Fibroblast of skin of scalp (primary cell): ENCODE measurements around the gene TMC4.
A peak's percentile ranks its signal among the peaks of the same experiment; 100 is the strongest.
"Not testable (repeated sequence)": the region's sequence is repeated elsewhere in the genome, so short reads cannot be mapped to it uniquely, and the experiment has no call there.

ENCODE experiments used
- DNase-seq: peaks from one replicate; pipeline ENCODE4 v3.0.0-alpha.2; 2013

TMC4 gene

DNA sequence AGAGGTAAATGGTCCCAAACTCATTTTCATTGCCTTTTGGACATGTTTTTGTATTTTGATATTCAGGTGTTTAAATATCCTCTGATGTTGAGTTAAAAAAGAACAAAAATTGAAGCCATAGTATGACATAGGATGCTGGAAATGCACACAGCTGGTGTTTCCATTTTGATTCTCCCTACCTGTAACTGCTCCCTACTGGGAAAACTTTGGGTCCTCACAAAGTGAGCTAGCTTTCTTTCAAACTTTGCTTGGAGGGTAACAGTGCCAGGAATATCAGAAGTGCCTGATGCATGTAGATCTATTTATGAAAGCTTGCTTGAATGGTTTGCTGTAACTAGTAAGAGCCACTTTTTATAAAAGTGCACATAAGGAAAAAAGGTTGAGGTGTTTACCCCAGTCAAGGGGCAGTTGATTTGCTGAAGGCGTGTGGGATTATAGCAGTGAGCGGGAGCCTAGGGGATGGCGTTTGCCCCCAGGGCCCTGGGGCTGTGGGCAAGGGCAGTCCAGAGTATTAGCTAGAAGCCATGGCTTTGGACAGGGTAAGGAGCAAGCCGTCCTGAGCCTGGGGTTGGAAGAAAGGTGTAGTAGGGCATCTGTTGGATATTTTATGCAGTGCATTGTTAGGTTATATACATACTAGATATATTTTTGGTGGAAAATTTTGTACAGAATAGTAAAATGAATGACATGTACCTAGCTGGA, 32.0 kb upstream of the TMC4 start:
- DNase-seq, result no peak

DNA sequence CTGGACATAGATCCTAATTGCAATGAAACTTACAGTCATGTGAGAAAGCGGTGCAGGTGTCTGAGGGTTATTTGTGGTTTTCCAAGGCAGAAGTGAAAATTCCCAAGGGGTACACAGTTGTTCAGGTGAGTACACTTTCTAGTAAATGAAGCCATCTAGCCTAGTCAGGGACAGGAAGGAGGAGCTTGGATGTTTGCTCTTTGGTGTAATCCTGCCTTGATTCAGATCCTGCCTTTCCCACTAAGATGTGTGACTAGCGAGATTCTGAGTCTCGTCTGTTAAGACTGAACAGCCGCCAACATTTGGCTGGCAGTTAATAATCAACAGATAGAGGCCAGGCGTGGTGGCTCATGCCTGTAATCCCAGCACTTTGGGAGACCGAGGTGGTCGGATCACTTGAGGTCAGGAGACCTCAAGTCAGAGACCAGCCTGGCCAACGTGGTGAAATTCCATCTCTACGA, 30.2 kb upstream of the TMC4 start:
- DNase-seq, result no peak

DNA sequence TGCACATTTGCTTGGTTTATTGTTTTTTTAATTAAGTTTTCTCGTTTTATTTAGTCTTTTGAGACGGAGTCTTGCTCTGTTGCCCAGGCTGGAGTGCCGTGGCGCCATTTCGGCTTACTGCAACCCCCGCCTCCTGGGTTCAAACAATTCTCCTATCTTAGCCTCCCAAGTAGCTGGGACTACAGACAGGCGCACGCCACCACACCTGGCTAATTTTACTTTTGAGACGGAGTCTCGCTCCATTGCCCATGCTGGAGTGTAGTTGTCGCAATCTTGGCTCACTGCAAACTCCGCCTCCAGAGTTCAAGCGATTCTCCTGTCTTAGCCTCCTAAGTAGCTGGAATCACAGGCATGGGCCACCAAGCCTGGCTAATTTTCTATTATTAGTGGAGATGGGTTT, 29.0 kb upstream of the TMC4 start:
- no peak for DNase-seq

DNA sequence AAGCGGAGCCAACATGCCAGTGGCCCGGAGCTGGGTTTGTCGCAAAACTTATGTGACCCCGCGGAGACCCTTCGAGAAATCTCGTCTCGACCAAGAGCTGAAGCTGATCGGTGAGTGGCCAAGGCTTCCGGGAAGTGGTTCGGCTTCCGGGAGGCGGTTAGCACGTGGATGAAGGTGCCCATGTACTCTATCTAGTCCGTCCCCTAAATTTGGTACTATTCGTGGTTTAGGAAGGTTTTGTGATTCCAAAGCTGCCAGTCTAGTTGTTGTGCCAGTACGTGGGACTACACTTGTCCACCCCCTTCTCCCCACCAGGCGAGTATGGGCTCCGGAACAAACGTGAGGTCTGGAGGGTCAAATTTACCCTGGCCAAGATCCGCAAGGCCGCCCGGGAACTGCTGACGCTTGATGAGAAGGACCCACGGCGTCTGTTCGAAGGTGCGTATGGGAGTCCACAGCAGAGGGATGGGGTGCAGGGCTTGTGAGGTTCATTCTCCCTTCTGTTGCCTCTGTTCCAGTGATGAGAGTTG, 28.3 kb upstream of the TMC4 start:
- DNase-seq, result no peak

DNA sequence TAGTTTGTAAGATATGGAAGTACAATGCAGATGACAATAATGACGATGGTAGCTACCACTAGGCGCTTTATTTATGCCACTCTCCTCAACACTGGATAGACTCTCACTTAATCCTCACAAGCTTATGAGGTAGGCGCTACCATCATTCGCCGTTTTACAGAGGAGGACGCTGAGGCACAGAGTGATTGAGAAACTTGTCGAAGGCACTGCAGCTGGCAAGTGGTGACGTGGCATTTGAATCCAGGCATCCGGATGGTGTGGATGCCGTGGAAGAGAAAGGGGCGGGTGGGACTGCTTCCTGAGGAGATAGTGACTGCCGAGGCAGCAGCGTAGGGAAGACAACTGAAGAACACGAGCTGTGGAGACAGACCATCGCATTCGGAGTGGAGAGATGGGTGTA, 26.4 kb upstream of the TMC4 start:
- DNase-seq, result no peak

DNA sequence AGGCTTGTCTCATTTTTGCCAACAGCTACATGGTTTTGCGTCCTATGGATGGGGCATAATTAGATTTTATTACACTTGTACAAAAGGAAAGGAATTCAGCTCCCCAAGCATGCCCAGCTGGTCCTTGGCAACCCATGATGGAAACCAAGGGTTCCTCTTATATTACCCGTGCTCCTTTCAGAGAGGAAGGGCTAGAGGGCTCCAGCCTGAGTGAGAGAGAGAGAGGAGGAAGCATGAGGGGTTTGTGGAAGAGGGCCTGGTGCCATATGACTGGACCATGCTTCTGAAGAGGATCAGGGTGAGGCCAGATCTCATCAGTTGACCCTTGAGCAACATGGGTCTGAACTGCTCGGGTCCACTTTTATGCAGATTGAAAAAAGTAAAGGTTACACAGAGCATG, 24.2 kb upstream of the TMC4 start:
- DNase-seq, result no peak

DNA sequence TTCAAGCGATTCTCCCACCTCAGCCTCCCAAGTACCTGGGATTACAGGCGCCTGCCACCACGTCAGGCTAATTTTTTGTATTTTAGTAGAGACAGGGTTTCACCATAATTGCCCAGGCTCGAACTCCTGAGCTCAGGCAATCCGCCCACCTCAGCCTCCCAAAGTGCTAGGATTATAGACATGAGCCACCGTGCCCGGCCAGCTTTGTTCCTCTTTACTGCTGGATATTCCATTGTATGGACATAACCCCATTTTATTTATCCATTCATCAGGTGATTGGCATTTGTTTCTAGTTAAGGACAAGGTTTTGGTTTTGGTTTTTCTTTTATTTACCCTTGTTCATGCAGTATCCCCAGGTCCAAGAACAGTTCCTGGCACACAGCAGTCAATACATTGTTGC, 23.6 kb upstream of the TMC4 start:
- no peak for DNase-seq

DNA sequence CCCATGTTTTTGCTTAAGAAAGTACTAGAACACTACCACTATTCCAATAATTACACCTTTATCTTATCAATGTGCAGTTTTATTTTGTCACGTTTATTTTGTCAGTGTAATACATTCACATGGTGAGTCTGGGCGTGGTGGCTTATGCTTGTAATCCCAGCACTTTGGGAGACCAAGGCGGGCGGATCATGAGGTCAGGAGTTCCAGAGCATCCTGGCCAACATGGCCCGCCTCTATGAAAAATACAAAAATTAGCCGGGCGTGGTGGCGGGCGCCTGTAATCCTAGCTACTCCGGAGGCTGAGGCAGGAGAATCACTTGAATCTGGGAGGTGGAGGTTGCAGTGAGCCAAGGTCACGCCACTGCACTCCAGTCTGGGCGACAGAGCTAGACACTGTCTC, 21.5 kb upstream of the TMC4 start:
- DNase-seq, result not testable (repeated sequence)

DNA sequence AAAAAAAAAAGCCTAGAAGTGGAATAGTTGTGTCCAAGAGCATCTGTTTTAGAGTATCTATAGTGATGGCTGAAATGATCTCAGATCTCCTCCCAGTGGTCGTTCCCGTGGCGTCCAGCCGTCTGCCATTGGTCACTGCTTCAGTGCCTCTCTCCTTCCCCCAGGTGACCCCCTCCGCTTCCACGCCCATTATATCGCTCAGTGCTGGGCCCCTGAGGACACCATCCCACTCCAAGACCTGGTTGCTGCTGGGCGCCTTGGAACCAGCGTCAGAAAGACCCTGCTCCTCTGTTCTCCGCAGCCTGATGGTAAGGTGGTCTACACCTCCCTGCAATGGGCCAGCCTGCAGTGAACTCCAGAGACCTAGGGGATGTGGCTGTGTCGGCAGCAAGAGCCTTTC, 20.1 kb upstream of the TMC4 start:
- DNase-seq, result no peak

DNA sequence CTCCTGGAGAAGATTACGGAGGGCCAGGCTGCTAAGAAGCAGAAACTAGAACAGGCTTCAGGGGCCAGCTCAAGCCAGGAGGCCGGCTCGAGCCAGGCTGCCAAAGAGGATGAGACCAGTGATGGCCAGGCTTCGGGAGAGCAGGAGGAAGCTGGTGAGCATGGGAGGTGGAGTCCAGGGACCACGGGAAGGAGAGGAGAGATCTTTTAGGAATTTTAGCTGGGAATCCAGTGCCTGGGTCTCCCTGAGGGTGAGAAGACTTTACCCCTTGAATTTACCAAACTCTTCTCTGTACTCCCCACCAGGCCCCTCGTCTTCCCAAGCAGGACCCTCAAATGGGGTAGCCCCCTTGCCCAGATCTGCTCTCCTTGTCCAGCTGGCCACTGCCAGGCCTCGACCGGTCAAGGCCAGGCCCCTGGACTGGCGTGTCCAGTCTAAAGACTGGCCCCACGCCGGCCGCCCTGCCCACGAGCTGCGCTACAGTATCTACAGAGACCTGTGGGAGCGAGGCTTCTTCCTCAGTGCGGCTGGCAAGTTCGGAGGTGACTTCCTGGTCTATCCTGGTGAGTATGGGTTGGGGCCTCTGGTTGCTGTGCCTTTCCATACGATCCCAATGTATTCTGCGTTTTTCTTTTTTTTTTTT, 19.0 kb upstream of the TMC4 start:
- DNase-seq, result no peak

DNA sequence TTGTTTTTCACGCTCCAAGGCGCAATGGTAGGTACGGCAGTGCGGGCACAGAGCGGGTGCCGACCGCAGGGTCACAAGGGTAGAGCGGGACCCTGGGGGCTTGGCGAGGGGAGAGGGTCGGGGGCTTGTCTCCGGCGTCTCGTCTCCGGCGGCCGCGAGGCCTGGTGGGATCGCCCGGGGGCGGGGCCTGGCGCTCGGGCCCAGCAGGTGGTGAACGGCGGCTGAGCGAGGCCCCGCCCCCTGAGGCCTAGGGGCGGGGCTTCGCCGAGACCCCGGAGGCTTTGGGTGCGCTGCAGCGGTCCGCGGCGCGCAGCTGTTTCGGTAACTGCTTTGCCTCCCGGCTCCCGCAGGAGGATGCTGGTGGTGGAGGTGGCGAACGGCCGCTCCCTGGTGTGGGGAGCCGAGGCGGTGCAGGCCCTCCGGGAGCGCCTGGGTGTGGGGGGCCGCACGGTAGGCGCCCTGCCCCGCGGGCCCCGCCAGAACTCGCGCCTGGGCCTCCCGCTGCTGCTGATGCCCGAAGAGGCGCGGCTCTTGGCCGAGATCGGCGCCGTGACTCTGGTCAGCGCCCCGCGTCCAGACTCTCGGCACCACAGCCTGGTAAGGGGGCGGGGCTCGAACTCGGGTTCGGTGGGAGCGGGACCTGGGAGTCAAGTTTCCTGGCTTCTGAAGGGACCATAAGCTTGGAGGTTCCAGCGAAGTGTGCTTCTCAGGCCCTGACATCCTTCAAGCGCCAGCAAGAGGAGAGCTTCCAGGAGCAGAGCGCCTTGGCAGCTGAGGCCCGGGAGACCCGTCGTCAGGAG, 18.3 kb upstream of the TMC4 start, which contains the start of gene TSEN34:
Gene TSEN34 (plus strand): TSS at position 298 of the 800 bp plus-strand sequence. CDS start 57 bp downstream, at position 355.
- DNase-seq, result peak; percentile 82

DNA sequence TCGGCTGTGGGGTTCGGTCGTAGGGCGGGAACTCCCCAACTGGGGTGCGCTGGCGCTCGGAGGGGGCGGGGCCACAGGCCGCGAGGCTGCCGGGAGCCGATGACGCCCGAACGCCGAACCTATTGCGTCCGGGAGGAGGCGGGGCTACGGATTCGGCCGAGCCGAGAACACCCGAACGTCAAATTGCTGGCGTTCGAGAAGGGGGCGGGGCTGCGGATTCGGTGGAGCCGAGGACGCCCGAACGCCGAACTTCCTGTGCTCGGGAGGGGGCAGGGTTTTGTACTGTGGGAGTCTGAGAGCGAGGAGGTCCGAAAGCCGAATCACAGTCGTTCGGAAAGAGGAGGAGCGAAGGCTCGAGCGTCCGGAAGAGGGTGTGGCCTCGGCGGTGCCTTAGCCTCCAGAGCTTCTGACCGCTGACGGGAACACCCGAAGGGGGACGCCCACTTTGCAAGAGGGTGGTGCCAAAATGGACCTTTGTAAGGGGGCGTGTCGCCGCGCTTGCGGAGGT, 17.6 kb upstream of the TMC4 start:
- DNase-seq, result peak; percentile 100

DNA sequence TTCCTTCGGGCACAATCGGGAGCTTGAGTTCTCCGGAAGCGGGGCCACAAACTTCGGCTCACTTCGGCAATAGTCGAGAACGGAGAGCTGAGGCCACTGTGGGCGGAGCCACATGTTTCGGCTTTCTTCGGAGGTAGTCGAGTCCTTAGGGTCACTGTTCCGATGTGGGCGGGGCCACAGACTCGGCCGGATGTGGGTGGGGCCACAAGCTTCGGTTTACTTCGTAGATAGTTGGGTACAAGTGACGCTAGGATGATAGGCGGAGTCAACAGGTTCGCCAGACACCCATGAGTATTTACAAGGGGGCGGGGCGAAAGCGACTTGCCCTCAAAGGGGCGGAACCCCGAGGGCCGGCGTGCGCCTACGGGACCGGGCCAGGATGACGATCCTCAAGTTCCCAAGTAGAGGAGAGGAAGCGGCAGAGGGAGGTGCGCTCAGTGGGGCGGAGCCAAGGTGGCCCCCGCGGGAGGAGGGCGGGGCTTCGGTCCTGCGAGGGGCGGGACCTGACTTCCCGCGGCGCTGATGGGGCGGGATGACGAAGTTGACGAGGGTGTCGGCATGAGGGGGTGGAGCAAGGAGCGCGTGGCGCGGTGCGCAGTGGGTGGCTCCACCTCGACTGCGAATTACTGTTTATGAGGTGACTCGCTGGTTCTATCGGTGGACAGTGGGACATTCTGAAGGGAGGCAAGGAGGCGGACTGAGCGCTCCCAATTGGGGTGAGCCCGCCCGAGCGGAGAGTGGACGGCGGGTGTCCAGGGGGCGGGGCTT, 17.0 kb upstream of the TMC4 start:
- peak; percentile 100 for DNase-seq

DNA sequence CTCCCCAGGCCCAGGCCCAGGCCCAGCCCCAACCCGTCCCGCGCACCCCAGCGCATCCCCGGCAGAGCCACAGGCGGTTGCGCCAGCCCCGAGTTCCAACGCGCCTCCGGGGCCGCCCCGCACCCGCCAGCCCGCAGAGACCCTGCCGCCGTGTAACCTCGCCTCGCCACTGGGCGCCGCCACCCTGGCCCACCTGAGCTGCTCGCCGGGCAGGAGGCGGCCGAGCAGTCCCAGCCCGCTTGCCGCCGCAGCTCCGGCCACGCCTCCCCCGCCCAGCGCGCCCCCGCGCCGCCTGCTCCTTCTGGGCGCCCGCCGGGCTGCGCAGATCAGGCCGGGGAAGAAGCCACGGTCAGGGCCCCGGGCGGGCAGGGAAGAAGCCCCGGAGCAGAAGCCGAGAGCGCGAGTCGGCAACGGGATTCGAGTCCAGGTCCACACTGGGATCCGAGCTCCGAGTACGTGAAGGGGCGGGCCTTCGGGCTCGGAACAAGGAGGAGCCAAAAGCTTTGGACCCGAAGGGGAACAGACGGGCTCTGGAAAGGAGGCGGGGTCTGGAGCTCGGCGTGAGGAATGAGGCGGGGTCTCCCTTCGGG, 16.3 kb upstream of the TMC4 start, which contains the start of gene MBOAT7:
Gene MBOAT7 (minus strand): TSS at position 436 of the 590 bp plus-strand sequence. CDS start 1,072 bp downstream, outside the sequence.
- no peak for DNase-seq

DNA sequence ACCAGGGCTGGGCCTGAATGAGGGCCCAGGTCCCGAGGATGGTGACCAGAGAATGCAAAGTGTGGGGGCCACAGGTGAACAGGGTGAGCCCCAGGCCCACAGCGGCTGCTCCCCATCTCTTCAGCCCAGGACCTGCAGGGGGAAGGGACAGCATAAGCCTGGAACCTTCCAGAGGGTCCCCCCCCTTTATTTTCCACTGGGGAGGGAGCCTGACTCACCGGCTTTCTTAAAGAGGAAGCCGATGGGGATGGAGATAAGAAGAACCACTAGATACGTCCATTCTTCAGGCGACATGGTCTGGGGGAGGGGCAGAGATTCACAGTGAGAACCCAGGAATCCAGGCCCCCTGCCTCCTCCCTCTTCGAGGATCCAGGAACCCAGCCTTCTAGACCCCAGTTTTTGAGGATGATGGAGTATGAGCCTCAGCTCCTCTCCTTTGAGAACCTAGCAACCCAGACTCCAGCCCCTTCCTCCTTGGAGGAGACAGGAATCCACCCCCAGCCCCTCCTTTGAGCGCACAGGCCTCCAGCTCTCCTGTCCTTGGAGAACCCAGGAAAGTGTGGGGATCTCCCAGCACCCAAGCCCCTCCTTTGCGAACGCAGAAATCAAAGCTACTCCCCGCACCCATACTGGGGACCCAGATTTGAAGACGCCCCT, 15.4 kb upstream of the TMC4 start:
- DNase-seq, result peak; percentile 33

DNA sequence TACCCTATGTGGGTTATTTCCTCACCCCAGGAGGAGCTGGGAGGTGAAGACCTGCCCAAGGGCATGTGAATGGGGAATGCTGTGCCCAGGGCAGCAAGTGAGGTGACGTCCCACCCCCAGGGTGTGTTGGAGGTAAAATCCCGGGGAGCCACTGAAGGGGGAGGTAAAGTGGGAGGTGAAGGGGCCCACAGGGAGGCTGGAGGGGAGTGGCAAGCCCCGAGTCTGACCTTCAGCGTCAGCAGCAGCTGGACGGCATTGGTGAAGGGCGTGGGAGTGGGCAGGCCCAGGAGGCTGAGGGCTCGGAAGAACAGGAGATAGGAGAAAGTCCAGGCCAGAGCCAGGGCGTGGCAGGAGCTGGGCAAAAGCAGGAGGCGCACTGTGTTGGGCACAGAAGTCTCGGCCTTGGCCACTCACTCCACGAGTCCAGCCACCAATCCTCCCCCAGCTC, 14.0 kb upstream of the TMC4 start:
- no peak for DNase-seq

DNA sequence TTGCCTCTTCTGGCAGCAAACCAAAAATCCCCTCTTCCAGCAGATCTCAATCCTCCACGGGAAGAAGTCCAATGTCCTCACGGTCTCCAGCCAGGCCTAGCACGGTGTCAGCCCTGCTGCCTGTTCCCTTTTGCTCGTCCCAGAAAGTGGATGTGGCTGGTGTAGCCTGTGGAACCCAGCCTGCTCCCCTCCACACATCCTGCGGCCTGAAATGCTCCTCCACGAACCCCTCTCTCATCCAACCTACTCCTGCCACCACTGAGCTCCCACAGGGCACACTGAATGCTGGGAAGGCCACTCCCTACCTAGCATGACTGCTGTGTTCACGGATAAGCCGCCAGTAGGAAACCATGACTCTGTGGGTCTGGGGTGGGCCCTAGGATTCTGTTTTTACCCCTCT, 13.4 kb upstream of the TMC4 start:
- DNase-seq, result no peak

DNA sequence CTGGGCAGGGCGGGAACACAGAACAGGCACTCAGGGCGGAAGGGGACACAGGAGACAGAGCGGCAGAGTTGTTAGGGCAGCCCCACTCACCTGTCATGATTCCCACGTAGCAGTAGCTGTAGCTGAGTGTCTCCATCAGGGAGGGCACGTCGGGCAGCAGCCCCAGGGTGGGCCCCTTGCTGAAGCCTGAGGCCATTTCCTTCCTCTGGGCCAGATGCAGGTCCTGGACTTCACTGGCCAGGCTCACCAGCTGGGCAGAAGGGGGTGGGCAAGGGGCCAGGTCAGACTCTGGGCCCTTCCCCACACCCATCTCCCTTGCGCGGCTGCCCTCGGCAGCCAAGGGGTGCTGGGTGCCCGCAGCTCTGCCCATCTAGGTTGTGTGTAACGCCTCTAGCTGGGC, 10.5 kb upstream of the TMC4 start:
- no peak for DNase-seq

DNA sequence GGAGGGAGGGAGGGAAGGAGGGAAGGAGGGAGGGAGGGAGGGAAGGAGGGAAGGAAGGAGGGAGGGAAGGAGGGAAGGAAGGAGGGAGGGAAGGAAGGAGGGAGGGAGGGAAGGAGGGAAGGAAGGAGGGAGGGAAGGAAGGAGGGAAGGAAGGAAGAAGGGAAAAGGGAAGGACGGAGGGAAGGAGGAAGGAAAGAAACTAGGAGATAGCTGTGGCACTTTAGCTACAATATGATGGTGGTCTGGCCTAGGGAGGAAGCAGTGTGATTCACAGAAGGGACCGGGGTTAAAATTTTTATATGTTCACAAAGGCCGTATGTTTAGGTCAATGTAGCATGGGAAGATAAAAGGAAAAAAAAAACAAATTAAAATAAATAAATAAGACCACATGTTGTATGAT, 8.9 kb upstream of the TMC4 start:
- DNase-seq, result not testable (repeated sequence)

DNA sequence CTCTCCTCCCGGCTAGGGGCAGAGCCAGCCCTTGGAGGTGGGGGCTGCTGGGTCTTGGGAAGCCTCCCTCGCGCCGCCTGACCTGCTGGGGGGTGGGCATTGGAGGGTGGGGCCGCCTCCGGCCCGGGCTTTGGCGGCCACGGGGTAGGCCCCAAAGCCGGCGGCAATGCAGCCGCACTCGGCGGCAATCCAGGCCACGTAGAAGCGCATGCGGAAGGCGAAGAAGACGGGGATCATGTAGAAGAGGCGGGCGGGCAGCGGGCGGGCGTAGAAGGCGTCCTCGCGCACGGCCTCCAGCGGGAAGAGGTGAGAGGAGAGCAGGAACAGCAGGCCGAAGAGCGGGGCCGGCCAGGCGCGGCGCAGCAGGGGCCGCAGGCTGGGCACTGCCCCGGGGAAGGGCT, 7.7 kb upstream of the TMC4 start:
- no peak for DNase-seq

DNA sequence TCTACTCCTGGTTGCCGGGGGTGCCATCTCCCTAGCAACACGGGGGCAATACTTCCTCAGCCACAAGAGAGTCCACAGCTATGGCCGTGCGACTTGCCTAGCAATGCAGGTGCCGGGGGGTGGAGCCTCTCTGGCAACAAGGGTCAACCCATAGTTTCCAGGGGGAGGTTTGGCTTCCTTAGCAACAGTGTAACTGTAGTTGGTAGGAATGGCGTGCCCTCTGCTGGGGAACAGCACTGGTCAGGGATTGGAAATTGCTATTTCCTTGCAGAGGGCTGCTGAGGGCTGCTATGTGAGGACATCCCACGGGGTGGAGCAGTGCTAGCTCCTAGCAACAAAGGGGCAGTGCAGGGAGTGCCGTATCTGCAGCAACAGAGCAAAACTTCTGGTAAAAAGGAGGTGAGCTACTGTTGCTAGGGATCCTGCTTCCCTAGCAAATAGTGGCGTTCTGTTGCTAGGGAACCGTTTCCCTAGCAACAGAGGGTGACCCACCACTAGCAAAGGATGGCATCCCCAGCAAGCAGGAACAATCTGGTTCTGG, 7.0 kb upstream of the TMC4 start:
- DNase-seq, result peak; percentile 47
